MM.1S (cell line): ENCODE data around the gene KL.

Experiments
- EZH2 ChIP-seq: fragments of 300-600 bp; sonication (generic); optimal IDR thresholded peaks from 2 replicates; pipeline ENCODE3; 2017; ENCODE audit warnings: low read depth, mild to moderate bottlenecking, antibody characterized with exemption, low read length, mixed read lengths
- EZH2phosphoT487 ChIP-seq: fragments of 300-600 bp; sonication (generic); IDR thresholded peaks from 2 replicates; pipeline ENCODE4 v1.6.1; 2018; ENCODE audit warnings: antibody characterized with exemption, low read length
- TF ChIP-seq, protein P1 (sequence below): fragments of 300-600 bp; sonication (generic); IDR thresholded peaks from 2 replicates; pipeline ENCODE4 v1.5.1; 2016; ENCODE audit warnings: antibody characterized with exemption, low read length, mixed read lengths

DNA sequence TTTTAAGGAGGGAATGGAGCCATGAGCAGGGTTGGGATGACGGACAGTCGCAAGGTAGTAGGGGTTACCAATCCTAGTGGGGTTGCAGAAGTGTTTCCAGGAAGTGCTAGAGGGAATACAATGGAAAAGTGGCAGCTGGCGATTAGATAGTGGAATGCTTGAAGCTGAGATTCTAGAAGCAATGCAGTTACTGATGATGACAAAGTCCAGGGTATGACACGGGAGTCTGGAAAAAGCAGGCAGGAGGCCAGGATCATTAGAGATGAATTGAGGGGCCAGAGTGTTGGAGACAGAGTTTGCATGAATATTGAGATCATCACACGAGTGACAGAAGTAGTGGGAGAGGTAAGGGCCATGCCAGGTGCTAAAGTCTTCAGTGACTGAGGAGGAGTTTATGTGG lies 17.3 kb upstream of the KL start:
- TF ChIP-seq, protein P1, sequence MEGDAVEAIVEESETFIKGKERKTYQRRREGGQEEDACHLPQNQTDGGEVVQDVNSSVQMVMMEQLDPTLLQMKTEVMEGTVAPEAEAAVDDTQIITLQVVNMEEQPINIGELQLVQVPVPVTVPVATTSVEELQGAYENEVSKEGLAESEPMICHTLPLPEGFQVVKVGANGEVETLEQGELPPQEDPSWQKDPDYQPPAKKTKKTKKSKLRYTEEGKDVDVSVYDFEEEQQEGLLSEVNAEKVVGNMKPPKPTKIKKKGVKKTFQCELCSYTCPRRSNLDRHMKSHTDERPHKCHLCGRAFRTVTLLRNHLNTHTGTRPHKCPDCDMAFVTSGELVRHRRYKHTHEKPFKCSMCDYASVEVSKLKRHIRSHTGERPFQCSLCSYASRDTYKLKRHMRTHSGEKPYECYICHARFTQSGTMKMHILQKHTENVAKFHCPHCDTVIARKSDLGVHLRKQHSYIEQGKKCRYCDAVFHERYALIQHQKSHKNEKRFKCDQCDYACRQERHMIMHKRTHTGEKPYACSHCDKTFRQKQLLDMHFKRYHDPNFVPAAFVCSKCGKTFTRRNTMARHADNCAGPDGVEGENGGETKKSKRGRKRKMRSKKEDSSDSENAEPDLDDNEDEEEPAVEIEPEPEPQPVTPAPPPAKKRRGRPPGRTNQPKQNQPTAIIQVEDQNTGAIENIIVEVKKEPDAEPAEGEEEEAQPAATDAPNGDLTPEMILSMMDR, result no peak
- no peak for TF ChIP-seq EZH2
- no peak for TF ChIP-seq EZH2phosphoT487
